ENCODE data around the gene ITIH5. TPM values are rescaled to one million over a fixed set of nuclear protein-coding genes. Genes with fewer than 3 reads are reported as not detected.

ITIH5 gene
- total RNA-seq, 1 donor from 2014 or later = 4.0 TPM

DNA sequence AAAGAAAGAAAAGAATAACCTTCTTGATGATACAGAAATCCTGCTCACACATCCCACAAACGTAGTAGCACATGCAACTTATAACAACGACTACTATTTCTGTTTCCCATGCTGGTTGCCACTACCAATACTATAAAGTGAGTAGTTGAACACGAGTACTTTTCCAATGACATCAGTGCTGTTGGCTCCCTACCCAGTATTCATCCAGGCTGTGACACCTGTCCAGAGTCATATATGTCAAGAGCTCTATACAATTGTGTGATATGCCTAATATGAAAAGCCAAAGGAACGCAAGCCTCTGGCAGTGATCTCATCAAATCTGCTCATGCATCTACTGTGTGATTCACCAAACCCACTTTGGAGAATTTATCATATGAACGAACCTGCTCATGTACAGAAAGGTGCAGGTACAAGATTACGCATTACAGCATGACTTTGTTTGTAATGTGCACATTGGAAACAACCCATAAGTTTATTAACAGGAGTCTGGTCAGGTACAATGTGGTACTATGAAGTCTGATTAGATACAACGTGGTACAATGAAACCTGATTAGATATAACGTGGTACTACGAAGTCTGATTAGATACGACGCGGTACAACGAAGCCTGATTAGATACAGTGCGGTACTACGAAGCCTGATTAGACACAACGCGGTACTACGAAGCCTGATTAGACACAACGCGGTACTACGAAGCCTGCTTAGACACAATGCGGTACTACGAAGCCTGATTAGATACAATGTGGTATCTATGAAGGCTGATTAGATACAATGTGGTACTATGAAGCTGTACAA is 5.8 kb upstream of the ITIH5 start:
- FAIRE-seq (no peak), DNase-seq (ENCODE audit: low read depth) (no peak)
- peaks cover 4% of the 10 kb centered on the region for H3K9me3 Mint-ChIP-seq (ENCODE audit: unreplicated experiment)
- H4K20me1 ChIP-seq (ENCODE audit: insufficient read depth, low read length) = no peaks in the 10 kb centered on the region
- no peak overlapping the region for H3K4me3 ChIP-seq (ENCODE audit: insufficient read depth, low read depth, low read length)
- peaks cover 6% of the 10 kb centered on the region for H3K27me3 ChIP-seq (ENCODE audit: insufficient read depth, low read length)
- H3K9me3 ChIP-seq (ENCODE audit: insufficient read depth, low read depth, low read length) = no peaks in the 10 kb centered on the region
- peaks cover 28% of the 10 kb centered on the region for H3K27me3 Mint-ChIP-seq (ENCODE audit: low read depth, unreplicated experiment)
- H2AFZ ChIP-seq (ENCODE audit: low read depth, low read length) = no peak overlapping the region
- no peaks in the 10 kb centered on the region for H3K36me3 ChIP-seq (ENCODE audit: insufficient read depth, low read length)
- H3K4me3 Mint-ChIP-seq (ENCODE audit: unreplicated experiment) = no peak overlapping the region
- H3K4me1 Mint-ChIP-seq (ENCODE audit: low read depth, unreplicated experiment) = peaks cover 7% of the 10 kb centered on the region
- H3K4me1 ChIP-seq (ENCODE audit: insufficient read depth, low read length) = no peaks in the 10 kb centered on the region
- no peak overlapping the region for H3K27ac Mint-ChIP-seq (ENCODE audit: unreplicated experiment)
- H3K4me2 ChIP-seq (ENCODE audit: low read length) = no peak overlapping the region
- TF ChIP-seq EZH2 (IDR thresholded peaks at IDR 0.05; ENCODE audit: insufficient read depth, low read length) = no peak
- TF ChIP-seq, protein P1, sequence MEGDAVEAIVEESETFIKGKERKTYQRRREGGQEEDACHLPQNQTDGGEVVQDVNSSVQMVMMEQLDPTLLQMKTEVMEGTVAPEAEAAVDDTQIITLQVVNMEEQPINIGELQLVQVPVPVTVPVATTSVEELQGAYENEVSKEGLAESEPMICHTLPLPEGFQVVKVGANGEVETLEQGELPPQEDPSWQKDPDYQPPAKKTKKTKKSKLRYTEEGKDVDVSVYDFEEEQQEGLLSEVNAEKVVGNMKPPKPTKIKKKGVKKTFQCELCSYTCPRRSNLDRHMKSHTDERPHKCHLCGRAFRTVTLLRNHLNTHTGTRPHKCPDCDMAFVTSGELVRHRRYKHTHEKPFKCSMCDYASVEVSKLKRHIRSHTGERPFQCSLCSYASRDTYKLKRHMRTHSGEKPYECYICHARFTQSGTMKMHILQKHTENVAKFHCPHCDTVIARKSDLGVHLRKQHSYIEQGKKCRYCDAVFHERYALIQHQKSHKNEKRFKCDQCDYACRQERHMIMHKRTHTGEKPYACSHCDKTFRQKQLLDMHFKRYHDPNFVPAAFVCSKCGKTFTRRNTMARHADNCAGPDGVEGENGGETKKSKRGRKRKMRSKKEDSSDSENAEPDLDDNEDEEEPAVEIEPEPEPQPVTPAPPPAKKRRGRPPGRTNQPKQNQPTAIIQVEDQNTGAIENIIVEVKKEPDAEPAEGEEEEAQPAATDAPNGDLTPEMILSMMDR (IDR thresholded peaks at IDR 0.05; ENCODE audit: insufficient read depth, low read depth, low read length) = no peak
- H3K27ac ChIP-seq (ENCODE audit: low read depth, low read length) = no peak overlapping the region
- H3K9ac ChIP-seq (ENCODE audit: low read length) = no peak overlapping the region
- no peaks in the 10 kb centered on the region for H3K36me3 Mint-ChIP-seq (ENCODE audit: low read depth, unreplicated experiment)
- no peaks in the 10 kb centered on the region for H3K79me2 ChIP-seq (ENCODE audit: insufficient read depth, low read length)

DNA sequence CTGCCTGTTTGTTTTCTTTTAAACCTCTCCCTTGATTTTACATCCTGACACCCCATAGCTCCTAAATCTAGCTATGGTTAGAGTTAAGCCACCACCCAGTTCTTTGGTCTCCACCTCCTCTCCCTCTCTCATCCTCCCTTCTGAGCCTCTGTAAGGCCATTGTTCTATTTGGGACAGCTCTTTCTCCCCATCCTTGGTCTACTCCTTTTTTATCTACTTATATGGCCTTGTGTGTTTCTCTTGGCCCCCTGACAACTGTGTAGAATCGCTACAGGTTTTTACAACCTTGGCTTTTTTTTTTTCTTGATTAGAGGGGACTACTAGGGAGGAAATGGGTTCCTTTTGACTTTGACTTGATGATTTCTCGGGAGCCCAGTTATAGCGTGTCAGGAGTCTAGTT is 3.4 kb upstream of the ITIH5 start:
- peaks cover 13% of the 10 kb centered on the region for H3K4me1 Mint-ChIP-seq (ENCODE audit: low read depth, unreplicated experiment)
- H3K9ac ChIP-seq (ENCODE audit: low read length) = no peak overlapping the region
- no peak for DNase-seq (ENCODE audit: low read depth)
- peaks cover 19% of the 10 kb centered on the region for H3K27me3 ChIP-seq (ENCODE audit: insufficient read depth, low read length)
- no peaks in the 10 kb centered on the region for H4K20me1 ChIP-seq (ENCODE audit: insufficient read depth, low read length)
- peaks cover 26% of the 10 kb centered on the region for H3K27me3 Mint-ChIP-seq (ENCODE audit: low read depth, unreplicated experiment)
- H3K9me3 ChIP-seq (ENCODE audit: insufficient read depth, low read depth, low read length) = no peaks in the 10 kb centered on the region
- peaks cover 3% of the 10 kb centered on the region for H3K4me1 ChIP-seq (ENCODE audit: insufficient read depth, low read length)
- H3K27ac ChIP-seq (ENCODE audit: low read depth, low read length) = no peak overlapping the region
- no peak for FAIRE-seq
- no peaks in the 10 kb centered on the region for H3K36me3 ChIP-seq (ENCODE audit: insufficient read depth, low read length)
- no peaks in the 10 kb centered on the region for H3K36me3 Mint-ChIP-seq (ENCODE audit: low read depth, unreplicated experiment)
- peaks cover 2% of the 10 kb centered on the region for H3K9me3 Mint-ChIP-seq (ENCODE audit: unreplicated experiment)
- no peak overlapping the region for H3K4me2 ChIP-seq (ENCODE audit: low read length)
- H3K4me3 Mint-ChIP-seq (ENCODE audit: unreplicated experiment) = no peak overlapping the region
- H3K4me3 ChIP-seq (ENCODE audit: insufficient read depth, low read depth, low read length) = no peak overlapping the region
- H3K79me2 ChIP-seq (ENCODE audit: insufficient read depth, low read length) = no peaks in the 10 kb centered on the region
- H3K27ac Mint-ChIP-seq (ENCODE audit: unreplicated experiment) = no peak overlapping the region
- TF ChIP-seq, protein P1 (IDR thresholded peaks at IDR 0.05; ENCODE audit: insufficient read depth, low read depth, low read length) = no peak
- TF ChIP-seq EZH2 (IDR thresholded peaks at IDR 0.05; ENCODE audit: insufficient read depth, low read length) = no peak
- no peak overlapping the region for H2AFZ ChIP-seq (ENCODE audit: low read depth, low read length)
